Activated T-helper 17 cell treated with anti-CD3 and anti-CD28 coated beads, Interleukin-2, amount 50 U/mL, for 72 hours (primary cell): ENCODE results near the gene RC3H2. TPM values are rescaled to one million over a fixed set of nuclear protein-coding genes. Genes with fewer than 3 reads are reported as not detected.
"Not testable (repeated sequence)": the region's sequence is repeated elsewhere in the genome, so short reads cannot be mapped to it uniquely, and the experiment has no call there.

Source experiments
- ATAC-seq: fragments of 150-1000 bp; cut with Tn5 transposase; replicated peaks from 2 replicates; pipeline ENCODE4 v1.10.0; 2021; ENCODE audit warnings: mild to moderate bottlenecking, moderate library complexity
- H3K27ac Mint-ChIP-seq: one replicate; pipeline ENCODE4 v1.8.0; 2022; ENCODE audit warnings: mixed read lengths
- H3K27me3 Mint-ChIP-seq: one replicate; pipeline ENCODE4 v1.8.0; 2022; ENCODE audit warnings: mixed read lengths
- H3K36me3 Mint-ChIP-seq: one replicate; pipeline ENCODE4 v1.8.0; 2022; ENCODE audit warnings: low read depth, mild to moderate bottlenecking, mixed read lengths
- H3K4me1 Mint-ChIP-seq: one replicate; pipeline ENCODE4 v1.8.0; 2022; ENCODE audit warnings: mixed read lengths
- H3K4me3 Mint-ChIP-seq: one replicate; pipeline ENCODE4 v1.8.0; 2022; ENCODE audit warnings: mild to moderate bottlenecking, mixed read lengths
- H3K9me3 Mint-ChIP-seq: one replicate; pipeline ENCODE4 v1.8.0; 2022; ENCODE audit warnings: mixed read lengths
- total RNA-seq, 2 donors: library from RNA; stranded (reverse); gene quantifications; one replicate each; pipeline ENCODE4 v1.2.3, GENCODE V29; 2022

RC3H2 gene
- total RNA-seq, 2 donors from 2014 or later = 41.2 to 46.5 TPM

DNA sequence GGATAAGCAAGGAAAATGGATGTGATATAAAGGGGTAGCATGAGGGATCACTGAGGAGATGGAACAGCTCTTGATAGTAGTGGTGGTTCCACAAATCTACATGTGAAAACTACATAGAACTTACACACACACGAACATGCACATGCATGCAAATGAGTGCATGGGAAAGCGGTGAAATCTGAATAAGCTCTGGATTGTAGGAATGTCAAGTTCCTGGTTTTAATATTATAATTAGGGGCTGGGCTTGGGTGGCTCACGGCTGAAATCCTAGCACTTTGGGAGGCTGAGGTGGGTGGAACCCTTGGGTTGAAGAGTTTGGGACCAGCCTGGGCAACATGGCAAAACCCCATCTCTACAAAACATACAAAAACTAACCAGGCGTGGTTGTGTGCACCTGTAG lies 63.7 kb downstream of the RC3H2 start:
- Mint-ChIP-seq H3K9me3 (no peaks in the 10 kb centered on the region), H3K27me3 (no peaks in the 10 kb centered on the region), H3K36me3 (peaks cover 11% of the 10 kb centered on the region), H3K4me3 (no peak overlapping the region), H3K27ac (no peak overlapping the region), H3K4me1 (peaks cover 15% of the 10 kb centered on the region)
- no peak for ATAC-seq

DNA sequence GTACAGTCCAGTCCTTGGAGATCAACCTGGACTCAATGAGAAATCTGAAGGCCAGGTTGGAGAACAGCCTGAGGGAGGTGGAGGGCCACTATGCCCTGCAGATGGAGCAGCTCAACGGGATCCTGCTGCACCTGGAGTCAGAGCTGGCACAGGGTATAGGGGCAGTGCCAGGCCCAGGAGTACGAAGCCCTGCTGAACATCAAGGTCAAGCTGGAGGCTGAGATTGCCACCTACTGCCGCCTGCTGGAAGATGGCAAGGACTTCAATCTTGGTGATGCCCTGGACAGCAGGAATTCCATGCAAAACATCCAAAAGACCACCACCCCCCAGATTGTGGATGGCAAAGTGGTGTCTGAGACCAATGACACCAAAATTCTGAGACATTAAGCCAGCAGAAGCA lies 66.7 kb downstream of the RC3H2 start:
- not testable (repeated sequence) for H3K4me3 Mint-ChIP-seq, ATAC-seq, H3K27ac Mint-ChIP-seq, H3K27me3 Mint-ChIP-seq, H3K36me3 Mint-ChIP-seq, H3K9me3 Mint-ChIP-seq
- H3K4me1 Mint-ChIP-seq = peaks cover 11% of the 10 kb centered on the region

DNA sequence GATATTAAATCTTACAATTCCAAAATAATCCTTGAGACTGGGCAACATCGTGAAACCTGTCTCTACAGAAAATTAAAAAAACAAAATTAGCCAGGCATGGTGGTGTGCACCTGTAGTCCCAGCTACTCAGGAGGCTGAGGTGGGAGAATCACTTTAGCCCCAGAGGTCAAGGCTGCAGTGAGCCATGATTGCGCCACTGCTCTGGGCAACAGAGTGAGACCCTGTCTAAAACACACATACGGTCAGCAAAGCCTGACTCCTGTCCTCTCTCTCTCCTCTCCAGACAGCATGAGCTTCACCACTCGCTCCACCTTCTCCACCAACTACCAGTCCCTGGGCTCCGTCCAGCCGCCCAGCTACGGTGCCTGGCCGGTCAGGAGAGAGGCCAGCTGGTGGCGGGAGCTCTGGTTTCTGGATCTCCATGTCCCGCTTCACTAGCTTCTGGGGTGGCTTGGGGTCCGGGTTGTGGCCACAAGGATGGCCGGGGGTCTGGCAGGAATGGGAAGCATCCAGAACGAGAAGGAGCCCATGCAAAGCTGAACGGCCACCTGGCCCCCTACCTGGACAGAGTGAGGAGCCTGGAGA lies 67.8 kb downstream of the RC3H2 start:
- Mint-ChIP-seq H3K4me1 (peaks cover 11% of the 10 kb centered on the region), H3K36me3 (no peaks in the 10 kb centered on the region), H3K27me3 (no peaks in the 10 kb centered on the region), H3K9me3 (no peaks in the 10 kb centered on the region), H3K27ac (no peak overlapping the region), H3K4me3 (no peak overlapping the region)
- ATAC-seq = no peak

DNA sequence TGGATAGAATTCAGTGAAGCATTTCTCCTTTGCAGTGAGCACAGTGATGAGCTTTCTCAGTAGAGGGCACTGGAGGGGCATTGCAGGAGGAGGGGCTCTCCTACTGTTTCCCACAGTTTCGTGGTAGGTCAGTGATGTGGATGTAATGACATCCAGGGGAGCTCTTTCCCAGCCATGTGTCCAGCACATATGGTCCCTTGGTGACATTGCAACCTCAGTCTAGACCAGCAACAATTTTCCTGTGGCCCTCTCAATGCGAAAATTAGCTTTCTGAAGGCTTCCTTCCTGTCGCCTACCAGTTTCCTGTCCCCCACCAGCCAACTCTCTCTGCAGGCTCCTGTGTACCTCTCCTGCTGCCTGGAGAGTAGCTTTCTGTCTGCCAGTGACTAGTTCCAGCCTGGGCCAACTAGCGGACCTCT lies 69.8 kb downstream of the RC3H2 start:
- no peaks in the 10 kb centered on the region for H3K36me3 Mint-ChIP-seq
- peak overlapping the region; percentile 65 for H3K4me3 Mint-ChIP-seq
- H3K27me3 Mint-ChIP-seq = no peaks in the 10 kb centered on the region
- peaks cover 11% of the 10 kb centered on the region for H3K4me1 Mint-ChIP-seq
- peak overlapping the region; percentile 67 for H3K27ac Mint-ChIP-seq
- ATAC-seq = peak; percentile 29
- no peaks in the 10 kb centered on the region for H3K9me3 Mint-ChIP-seq

DNA sequence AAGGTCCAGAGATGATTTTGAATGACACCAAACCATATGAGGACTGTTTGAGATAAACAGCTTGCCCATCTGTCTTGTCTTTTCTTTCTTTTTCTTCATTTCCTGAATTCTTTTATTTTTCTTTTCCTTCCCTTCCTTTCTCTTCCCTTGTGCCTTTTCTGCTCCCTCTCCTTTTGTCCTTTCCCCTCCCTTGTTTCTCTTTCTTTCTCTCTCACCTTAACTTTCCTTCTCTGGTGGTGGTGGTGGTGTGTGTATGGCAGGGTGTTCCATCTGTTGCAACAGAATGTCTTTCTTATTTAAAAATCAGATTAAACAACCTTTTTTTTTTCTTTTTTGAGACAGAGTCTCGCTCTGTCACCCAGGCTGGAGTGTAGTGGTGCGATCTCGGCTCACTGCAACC lies 73.0 kb downstream of the RC3H2 start:
- no peak for ATAC-seq
- Mint-ChIP-seq H3K4me3 (no peak overlapping the region), H3K27me3 (no peaks in the 10 kb centered on the region), H3K4me1 (peaks cover 11% of the 10 kb centered on the region), H3K9me3 (no peaks in the 10 kb centered on the region), H3K27ac (no peak overlapping the region), H3K36me3 (peaks cover 12% of the 10 kb centered on the region)

DNA sequence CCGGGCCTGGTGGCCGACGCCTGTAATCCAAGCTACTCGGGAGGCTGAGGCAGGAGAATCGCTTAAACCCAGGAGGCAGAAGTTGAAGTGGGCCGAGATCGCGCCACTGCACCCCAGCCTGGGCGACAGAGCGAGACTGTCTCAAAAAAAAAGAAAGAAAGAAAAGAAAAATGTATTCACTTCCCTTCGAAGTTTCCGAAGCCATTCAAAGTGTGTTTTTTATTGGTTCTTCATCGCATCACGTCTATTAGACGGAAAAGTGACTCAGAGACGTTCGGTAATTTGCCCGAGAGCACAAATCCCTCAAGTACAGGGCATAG lies 76.2 kb downstream of the RC3H2 start:
- Mint-ChIP-seq H3K27ac (peak overlapping the region; percentile 96), H3K36me3 (peaks cover 36% of the 10 kb centered on the region), H3K4me3 (peak overlapping the region; percentile 98)
- H3K4me1 Mint-ChIP-seq, ATAC-seq, H3K27me3 Mint-ChIP-seq, H3K9me3 Mint-ChIP-seq: not testable (repeated sequence)

DNA sequence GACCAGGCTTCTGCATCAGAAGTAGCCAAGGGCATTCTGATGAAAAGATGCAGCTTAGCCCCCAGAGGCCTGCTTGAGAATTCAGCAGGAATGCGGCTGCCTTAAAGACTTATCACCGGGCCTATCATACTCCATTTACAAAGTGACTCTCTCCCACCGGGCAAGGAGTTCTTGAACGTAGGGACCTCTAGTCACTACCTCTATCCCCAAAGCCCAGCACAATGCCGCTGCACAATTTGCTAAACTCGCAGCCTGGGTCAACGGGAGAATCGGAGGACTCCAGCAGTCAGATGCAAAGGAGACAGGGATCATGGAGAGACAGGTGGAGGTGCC lies 77.4 kb downstream of the RC3H2 start:
- peaks cover 4% of the 10 kb centered on the region for H3K4me1 Mint-ChIP-seq
- ATAC-seq = peak; percentile 7
- H3K36me3 Mint-ChIP-seq = peaks cover 48% of the 10 kb centered on the region
- H3K27ac Mint-ChIP-seq = peak overlapping the region; percentile 96
- no peaks in the 10 kb centered on the region for H3K27me3 Mint-ChIP-seq
- H3K4me3 Mint-ChIP-seq = peak overlapping the region; percentile 98
- no peaks in the 10 kb centered on the region for H3K9me3 Mint-ChIP-seq

DNA sequence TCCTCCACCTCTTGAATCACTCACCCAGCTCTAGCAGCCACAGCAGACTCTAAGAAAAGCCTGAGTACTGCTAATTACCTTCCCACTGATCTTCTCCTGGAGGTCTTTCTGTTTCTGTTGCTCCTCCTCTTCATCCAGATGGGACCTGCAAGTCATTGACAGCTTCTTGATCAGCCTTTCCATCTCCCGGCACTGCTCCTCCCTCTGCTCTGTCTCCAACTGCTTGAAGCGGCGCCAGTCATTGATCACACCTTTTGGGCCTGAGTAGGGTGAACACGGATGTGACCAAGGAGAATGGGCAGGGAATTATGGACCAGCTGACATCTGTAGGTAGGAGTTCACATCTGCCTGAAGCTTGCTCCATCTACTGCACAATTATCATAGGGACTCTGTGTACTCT lies 82.2 kb downstream of the RC3H2 start:
- H3K4me1 Mint-ChIP-seq = peaks cover 14% of the 10 kb centered on the region
- H3K4me3 Mint-ChIP-seq = no peak overlapping the region
- no peak for ATAC-seq
- H3K27ac Mint-ChIP-seq = peak overlapping the region; percentile 57
- no peaks in the 10 kb centered on the region for H3K27me3 Mint-ChIP-seq
- H3K9me3 Mint-ChIP-seq = no peaks in the 10 kb centered on the region
- H3K36me3 Mint-ChIP-seq = peaks cover 82% of the 10 kb centered on the region

DNA sequence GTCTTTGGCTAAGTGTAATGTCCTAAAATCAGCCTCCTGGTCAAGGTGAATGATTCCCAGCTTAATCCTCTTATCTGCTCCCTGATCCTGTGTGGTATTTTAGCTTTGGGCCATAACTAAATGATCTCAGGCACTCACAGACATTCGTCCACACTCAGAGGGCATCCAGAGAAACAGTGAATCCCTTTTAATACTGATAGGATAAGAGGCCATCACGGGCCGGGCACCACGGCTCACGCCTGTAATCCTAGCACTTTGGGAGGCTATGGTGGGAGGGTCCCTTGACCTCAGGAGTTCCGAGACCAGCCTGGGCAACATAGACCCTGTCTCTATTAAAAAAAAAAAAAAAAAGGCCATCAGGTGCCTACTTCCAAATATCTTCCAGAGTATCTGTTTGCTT lies 83.1 kb downstream of the RC3H2 start:
- no peak for ATAC-seq
- no peak overlapping the region for H3K4me3 Mint-ChIP-seq
- H3K27me3 Mint-ChIP-seq = no peaks in the 10 kb centered on the region
- H3K9me3 Mint-ChIP-seq = no peaks in the 10 kb centered on the region
- H3K4me1 Mint-ChIP-seq = peaks cover 14% of the 10 kb centered on the region
- peaks cover 82% of the 10 kb centered on the region for H3K36me3 Mint-ChIP-seq
- no peak overlapping the region for H3K27ac Mint-ChIP-seq

DNA sequence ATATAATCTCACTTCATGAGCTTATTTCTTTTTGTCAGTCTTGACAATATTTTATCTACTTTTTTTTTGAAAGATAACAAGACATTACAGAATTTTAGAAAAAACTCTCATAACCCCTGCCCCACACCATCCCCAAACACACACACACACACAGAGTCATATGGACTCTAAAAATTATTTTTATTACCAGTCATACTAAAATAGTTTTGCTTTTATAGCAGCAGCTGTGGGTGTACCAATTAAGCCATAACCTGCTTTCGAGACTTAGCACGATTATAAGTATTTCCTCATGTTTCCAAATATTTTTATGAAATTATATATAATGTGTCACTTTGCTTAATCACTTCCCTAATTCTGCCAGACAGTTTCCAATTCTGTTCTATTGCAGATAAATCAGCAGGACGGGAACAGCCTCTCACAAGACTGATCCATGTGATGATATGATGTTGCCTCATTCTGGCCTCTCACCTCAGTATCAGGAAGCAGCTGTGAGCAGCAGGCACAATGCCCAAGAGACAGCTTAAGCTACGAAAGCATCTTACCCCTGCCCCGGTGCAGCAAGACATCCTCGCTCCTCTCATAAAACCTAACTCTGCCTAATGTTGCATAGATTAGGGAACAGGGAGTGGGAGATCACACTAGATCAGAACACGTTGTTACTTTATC lies 83.7 kb downstream of the RC3H2 start:
- no peak for ATAC-seq
- H3K4me1 Mint-ChIP-seq = peaks cover 11% of the 10 kb centered on the region
- H3K4me3 Mint-ChIP-seq = no peak overlapping the region
- H3K27ac Mint-ChIP-seq = no peak overlapping the region
- no peaks in the 10 kb centered on the region for H3K27me3 Mint-ChIP-seq
- peaks cover 88% of the 10 kb centered on the region for H3K36me3 Mint-ChIP-seq
- H3K9me3 Mint-ChIP-seq = no peaks in the 10 kb centered on the region

DNA sequence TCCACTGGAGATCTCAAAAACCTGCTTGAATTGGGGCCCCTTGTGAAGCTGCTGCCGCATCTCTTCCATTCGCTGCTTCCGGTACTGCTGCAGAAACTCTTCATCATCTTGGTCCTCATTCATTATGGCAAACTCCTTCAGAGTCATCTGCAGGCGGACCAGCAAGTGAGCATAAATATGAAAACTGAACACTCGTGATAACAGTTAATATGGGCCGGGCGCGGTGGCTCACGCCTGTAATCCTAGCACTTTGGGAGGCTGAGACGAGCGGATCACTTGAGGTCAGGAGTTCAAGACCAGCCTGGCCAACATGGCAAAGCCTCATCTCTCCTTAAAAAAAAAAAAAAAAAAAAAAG lies 84.7 kb downstream of the RC3H2 start:
- Mint-ChIP-seq H3K4me1 (peaks cover 17% of the 10 kb centered on the region), H3K27ac (no peak overlapping the region), H3K27me3 (no peaks in the 10 kb centered on the region), H3K36me3 (peaks cover 85% of the 10 kb centered on the region), H3K9me3 (no peaks in the 10 kb centered on the region), H3K4me3 (no peak overlapping the region)
- no peak for ATAC-seq

DNA sequence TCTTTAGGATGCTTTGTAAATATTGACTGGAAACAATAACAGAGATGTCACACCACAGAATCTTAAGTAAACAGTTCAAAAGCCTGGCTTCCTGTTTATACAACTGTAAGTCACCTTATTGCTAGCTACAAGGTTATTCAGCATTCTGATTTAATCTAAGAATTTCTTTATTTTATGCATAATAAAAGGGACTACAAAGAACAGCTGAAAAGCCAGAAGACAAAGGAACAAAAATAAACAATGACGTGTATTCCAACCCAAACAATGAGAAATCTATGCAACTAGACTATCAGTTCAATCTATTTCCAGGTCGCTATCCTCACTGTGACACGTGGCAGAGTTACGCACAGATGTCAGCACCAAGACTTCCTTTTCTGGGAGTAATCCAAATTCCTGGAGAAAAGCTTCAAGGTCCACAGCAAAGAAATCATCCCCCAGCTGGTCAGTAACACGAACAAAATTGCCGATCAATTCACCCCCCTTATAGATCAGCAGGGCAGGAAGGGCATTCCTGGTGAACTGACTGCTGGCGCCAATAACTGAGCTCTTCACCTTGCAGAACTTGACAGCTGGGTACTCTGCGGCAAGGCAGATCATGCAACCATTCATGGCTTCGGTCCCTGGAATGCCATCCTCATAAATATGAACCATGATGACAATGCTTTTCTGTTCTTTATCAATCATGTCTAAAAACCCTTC lies 85.2 kb downstream of the RC3H2 start:
- Mint-ChIP-seq H3K4me3 (no peak overlapping the region), H3K27ac (no peak overlapping the region), H3K4me1 (peaks cover 20% of the 10 kb centered on the region), H3K27me3 (no peaks in the 10 kb centered on the region), H3K36me3 (peaks cover 84% of the 10 kb centered on the region), H3K9me3 (no peaks in the 10 kb centered on the region)
- ATAC-seq = no peak

DNA sequence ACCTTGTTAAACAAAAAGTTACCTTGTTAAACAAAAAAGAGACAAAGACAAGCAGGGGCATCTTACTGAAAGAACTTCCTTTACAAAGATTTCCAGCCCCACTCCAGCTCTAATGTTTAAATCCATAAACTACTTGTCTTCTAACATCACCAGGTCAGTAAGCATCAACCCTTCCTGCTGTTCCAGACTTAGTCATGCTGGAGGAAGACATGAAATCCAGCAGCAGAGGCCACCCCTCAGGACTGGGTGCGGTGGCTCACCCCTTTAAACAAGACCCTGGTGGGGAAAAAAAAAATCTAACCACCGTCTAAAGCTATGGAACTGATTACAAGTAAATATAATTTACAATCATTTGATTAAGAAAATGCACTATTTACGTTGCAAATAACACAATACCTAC lies 85.8 kb downstream of the RC3H2 start:
- peaks cover 20% of the 10 kb centered on the region for H3K4me1 Mint-ChIP-seq
- no peaks in the 10 kb centered on the region for H3K27me3 Mint-ChIP-seq
- no peaks in the 10 kb centered on the region for H3K9me3 Mint-ChIP-seq
- H3K36me3 Mint-ChIP-seq = peaks cover 83% of the 10 kb centered on the region
- H3K27ac Mint-ChIP-seq = no peak overlapping the region
- H3K4me3 Mint-ChIP-seq = no peak overlapping the region
- ATAC-seq = no peak

DNA sequence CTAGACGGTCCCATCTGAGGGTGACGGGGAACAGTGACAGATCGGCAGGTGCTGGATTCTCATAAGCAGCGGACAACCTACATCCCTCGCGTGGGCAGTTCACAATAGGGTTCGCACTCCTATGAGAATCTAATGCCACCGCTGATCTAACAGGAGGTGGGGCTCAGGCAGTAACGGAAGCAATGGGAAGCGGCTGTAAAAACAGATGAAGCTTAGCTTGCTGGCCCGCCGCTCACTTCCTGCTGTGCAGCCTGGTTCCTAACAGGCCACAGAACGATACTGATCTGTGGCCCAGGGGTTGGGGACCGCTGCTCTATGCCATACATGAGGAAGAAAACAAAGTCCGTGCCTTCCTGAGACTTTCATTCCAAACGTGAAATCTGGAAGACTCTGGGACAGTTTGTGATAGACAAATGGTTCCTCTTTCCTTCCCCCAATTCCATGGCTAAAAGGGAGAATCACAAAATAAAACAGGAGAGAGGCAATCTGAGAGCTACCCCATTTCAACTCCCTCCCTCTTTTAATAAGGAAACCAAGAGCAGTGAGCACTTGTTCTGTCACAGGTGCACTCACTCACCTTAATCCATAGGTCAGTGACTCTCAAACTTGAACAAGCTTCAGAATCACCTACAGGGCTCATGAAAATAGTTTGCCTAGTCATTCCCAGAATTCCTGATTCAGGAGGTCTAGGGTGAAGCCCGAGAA lies 88.8 kb downstream of the RC3H2 start:
- H3K4me3 Mint-ChIP-seq = peak overlapping the region; percentile 82
- H3K27ac Mint-ChIP-seq = peak overlapping the region; percentile 92
- H3K27me3 Mint-ChIP-seq = no peaks in the 10 kb centered on the region
- no peaks in the 10 kb centered on the region for H3K9me3 Mint-ChIP-seq
- H3K36me3 Mint-ChIP-seq = peaks cover 53% of the 10 kb centered on the region
- peaks cover 20% of the 10 kb centered on the region for H3K4me1 Mint-ChIP-seq
- ATAC-seq = peak; percentile 81

DNA sequence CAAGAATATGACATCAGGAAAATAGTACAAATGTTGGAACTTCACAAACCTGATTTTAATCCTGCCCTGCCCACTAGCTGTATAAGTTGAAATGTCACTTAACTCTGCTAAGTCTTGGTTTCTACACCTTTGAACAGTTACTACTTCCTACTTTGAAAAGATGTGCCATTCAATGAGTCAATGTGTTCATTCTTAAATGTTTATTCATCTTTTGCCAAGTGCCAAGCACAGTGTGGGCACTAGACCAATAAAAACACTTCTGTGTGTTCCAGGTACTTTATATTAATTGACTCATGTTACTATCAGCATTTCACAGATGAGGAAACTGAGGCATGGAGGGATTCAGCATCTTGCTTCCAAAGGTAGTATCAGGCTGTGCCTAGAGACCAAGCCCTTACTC lies 89.6 kb downstream of the RC3H2 start:
- peak overlapping the region; percentile 82 for H3K4me3 Mint-ChIP-seq
- ATAC-seq = peak; percentile 51
- peak overlapping the region; percentile 92 for H3K27ac Mint-ChIP-seq

More for the DNA sequence above, 89.6 kb downstream of the RC3H2 start:
- H3K9me3 Mint-ChIP-seq = no peaks in the 10 kb centered on the region
- peaks cover 46% of the 10 kb centered on the region for H3K36me3 Mint-ChIP-seq
- no peaks in the 10 kb centered on the region for H3K27me3 Mint-ChIP-seq
- peaks cover 20% of the 10 kb centered on the region for H3K4me1 Mint-ChIP-seq
